Measurements from ENCODE around the gene F11R. TPM values are rescaled to one million over a fixed set of nuclear protein-coding genes. Genes with fewer than 3 reads are reported as not detected.
"Not testable (repeated sequence)": the region's sequence is repeated elsewhere in the genome, so short reads cannot be mapped to it uniquely, and the experiment has no call there.

Gene F11R
- total RNA-seq, 6 experiments from 2014 or later: 0.05 to 0.38 (median 0.14) TPM; not detected in 2

- H3K4me3 Mint-ChIP-seq: no peak overlapping the region
Measured at GRCh38 chr1:161017756-161018630, 3.0 kb downstream of the F11R start.

GRCh38 chr1:161017181-161017580, 3.8 kb downstream of the F11R start:
- DNase-seq; H3K36me3 Mint-ChIP-seq (ENCODE audit: low read depth); H3K9me3 Mint-ChIP-seq; H3K4me3 Mint-ChIP-seq; H3K27ac Mint-ChIP-seq: not testable (repeated sequence)
- peaks cover 44% of the 10 kb centered on the region for H3K4me1 Mint-ChIP-seq (ENCODE audit: low read depth)
- H3K27me3 Mint-ChIP-seq (ENCODE audit: insufficient read depth): peaks cover 28% of the 10 kb centered on the region

More at GRCh38 chr1:161017756-161018630, 3.0 kb downstream of the F11R start:
- H3K27me3 Mint-ChIP-seq (ENCODE audit: insufficient read depth): peaks cover 31% of the 10 kb centered on the region
- peaks cover 46% of the 10 kb centered on the region for H3K4me1 Mint-ChIP-seq (ENCODE audit: low read depth)
- DNase-seq: no peak
- no peak overlapping the region for H3K27ac Mint-ChIP-seq
- no peaks in the 10 kb centered on the region for H3K9me3 Mint-ChIP-seq
- no peaks in the 10 kb centered on the region for H3K36me3 Mint-ChIP-seq (ENCODE audit: low read depth)
- TF ChIP-seq CTCF (IDR thresholded peaks at IDR 0.05): no peak

GRCh38 chr1:161016683-161017082, 4.3 kb downstream of the F11R start:
- H3K27ac Mint-ChIP-seq; DNase-seq; H3K36me3 Mint-ChIP-seq (ENCODE audit: low read depth); H3K4me3 Mint-ChIP-seq; H3K9me3 Mint-ChIP-seq: not testable (repeated sequence)
- Mint-ChIP-seq H3K27me3 (ENCODE audit: insufficient read depth) (peaks cover 26% of the 10 kb centered on the region), H3K4me1 (ENCODE audit: low read depth) (peaks cover 39% of the 10 kb centered on the region)

GRCh38 chr1:161013488-161014230, 7.3 kb downstream of the F11R start:
- peaks cover 2% of the 10 kb centered on the region; the same call in 1 of the 2 replicates for H3K27me3 Mint-ChIP-seq (ENCODE audit: insufficient read depth)
- DNase-seq: no peak
- peaks cover 28% of the 10 kb centered on the region for H3K4me1 Mint-ChIP-seq (ENCODE audit: low read depth)
- no peak overlapping the region for H3K4me3 Mint-ChIP-seq
- H3K27ac Mint-ChIP-seq: peak overlapping the region; percentile 41; the same call in 1 of the 2 replicates
- no peak for TF ChIP-seq CTCF (IDR thresholded peaks at IDR 0.05)
- H3K36me3 Mint-ChIP-seq (ENCODE audit: low read depth): no peaks in the 10 kb centered on the region
- H3K9me3 Mint-ChIP-seq: no peaks in the 10 kb centered on the region

- no peak for DNase-seq
- Mint-ChIP-seq H3K27ac (peak overlapping the region; percentile 41; the same call in 1 of the 2 replicates), H3K9me3 (no peaks in the 10 kb centered on the region), H3K27me3 (ENCODE audit: insufficient read depth) (peaks cover 2% of the 10 kb centered on the region; the same call in 1 of the 2 replicates), H3K4me3 (no peak overlapping the region), H3K36me3 (ENCODE audit: low read depth) (no peaks in the 10 kb centered on the region), H3K4me1 (ENCODE audit: low read depth) (peaks cover 30% of the 10 kb centered on the region)
- no peak for TF ChIP-seq CTCF (IDR thresholded peaks at IDR 0.05)
Measured at GRCh38 chr1:161013131-161013487, 7.8 kb downstream of the F11R start.

- H3K36me3 Mint-ChIP-seq (ENCODE audit: low read depth): no peaks in the 10 kb centered on the region
- no peaks in the 10 kb centered on the region for H3K9me3 Mint-ChIP-seq
- H3K4me3 Mint-ChIP-seq: no peak overlapping the region
- DNase-seq: no peak
- no peak for TF ChIP-seq CTCF (IDR thresholded peaks at IDR 0.05)
- H3K4me1 Mint-ChIP-seq (ENCODE audit: low read depth): peaks cover 30% of the 10 kb centered on the region
- H3K27me3 Mint-ChIP-seq (ENCODE audit: insufficient read depth): peaks cover 2% of the 10 kb centered on the region; the same call in 1 of the 2 replicates
- no peak overlapping the region for H3K27ac Mint-ChIP-seq
Measured at GRCh38 chr1:161012420-161012819, 8.5 kb downstream of the F11R start.

Data from HFFc6 (cell line).